Activated gamma-delta T cell (primary cell): ENCODE results near the gene LRRC70.
"Not testable (repeated sequence)": the region's sequence is repeated elsewhere in the genome, so short reads cannot be mapped to it uniquely, and the experiment has no call there.

Experiments
- DNase-seq: peaks from one replicate; lab custom pipeline; 2025; lab: John Stamatoyannopoulos, UW
- total RNA-seq, 2 donors: gene quantifications; one replicate each; lab custom pipeline; 2026; lab: John Stamatoyannopoulos, UW

Gene LRRC70, protein sequence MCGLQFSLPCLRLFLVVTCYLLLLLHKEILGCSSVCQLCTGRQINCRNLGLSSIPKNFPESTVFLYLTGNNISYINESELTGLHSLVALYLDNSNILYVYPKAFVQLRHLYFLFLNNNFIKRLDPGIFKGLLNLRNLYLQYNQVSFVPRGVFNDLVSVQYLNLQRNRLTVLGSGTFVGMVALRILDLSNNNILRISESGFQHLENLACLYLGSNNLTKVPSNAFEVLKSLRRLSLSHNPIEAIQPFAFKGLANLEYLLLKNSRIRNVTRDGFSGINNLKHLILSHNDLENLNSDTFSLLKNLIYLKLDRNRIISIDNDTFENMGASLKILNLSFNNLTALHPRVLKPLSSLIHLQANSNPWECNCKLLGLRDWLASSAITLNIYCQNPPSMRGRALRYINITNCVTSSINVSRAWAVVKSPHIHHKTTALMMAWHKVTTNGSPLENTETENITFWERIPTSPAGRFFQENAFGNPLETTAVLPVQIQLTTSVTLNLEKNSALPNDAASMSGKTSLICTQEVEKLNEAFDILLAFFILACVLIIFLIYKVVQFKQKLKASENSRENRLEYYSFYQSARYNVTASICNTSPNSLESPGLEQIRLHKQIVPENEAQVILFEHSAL
- 0.13 to 1.6 reads per million in 2 donors for total RNA-seq

GRCh38 chr5:62578540-62578939, at the start of gene LRRC70:
Gene LRRC70, plus strand, starts transcription at chr5:62578819. Its CDS starts 620 bp downstream, at chr5:62579439.
- DNase-seq, result no peak

DNA sequence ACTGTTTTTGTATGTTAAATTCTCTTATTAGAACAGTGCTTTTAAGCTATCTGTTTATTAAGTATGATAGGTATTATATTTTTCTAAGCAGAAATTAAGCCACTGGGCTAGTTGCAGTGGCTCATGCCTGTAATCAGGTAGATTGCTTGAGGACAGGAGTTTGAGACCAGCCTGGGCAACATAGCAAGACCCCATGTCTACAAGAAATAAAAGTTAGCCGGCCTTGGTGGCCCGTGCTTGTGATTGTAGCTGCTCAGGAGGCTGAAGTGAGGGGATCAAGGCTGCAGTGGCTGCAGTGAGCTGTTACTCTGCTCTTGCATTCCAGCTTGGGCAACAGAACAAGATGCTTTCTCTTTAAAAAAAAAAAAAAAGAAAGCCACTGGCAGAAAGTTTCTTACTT, 45.0 kb upstream of the LRRC70 start:
- no peak for DNase-seq

DNA sequence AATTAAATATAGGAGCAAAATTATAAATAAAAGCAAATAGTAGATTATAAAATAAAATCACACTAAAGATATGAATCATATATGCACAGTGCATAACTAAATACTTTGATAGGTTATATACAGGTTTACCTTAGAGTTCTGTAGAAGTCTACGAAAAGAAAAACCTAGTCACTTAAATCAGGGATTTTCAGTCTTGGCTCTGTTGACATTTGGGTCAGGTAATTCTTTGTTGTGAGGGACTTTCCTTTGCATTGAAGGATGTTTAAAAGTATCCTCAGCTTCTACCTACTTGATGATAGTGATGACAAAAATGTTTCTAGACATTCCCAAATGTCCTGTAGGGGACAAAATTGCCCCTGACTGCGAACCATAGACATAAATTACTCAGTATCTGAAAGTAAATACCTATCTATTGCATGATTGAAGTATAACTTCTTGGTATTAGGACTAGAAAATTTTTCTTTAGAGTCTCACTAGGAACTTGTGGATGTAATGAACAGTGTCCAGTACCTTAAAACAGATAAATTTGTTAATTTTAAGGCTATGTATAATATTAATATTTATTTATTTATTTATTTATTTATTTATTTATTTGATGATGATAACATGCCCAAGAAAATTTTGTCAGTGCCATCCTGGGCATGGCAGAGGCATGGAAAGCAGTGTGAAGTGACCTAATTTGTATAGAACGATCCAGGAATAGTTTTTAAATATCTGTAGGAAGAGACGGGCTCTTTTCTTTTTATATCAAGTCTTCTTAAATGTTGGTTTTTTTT, 44.0 kb upstream of the LRRC70 start:
- no peak for DNase-seq

DNA sequence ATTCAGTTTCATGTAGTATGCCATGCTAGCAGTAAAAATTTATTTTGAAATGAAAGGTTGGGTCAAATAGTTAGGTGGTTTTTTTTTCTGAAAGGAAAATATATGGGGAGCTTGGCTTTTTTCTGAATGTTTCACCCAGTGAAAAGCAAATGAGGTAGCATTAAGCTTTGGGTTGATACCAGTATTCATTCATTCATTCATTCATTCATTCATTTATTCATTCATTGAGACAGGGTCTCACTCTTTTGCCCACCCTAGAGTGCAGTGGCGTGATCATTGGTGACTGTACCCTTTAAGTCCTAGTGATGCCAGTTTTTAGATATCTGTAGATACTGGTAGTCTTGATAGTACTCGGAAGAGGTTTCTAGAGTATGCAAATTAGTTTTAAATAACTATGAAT, 42.4 kb upstream of the LRRC70 start:
- no peak for DNase-seq

GRCh38 chr5:62536783-62537182, 41.8 kb upstream of the LRRC70 start:
- no peak for DNase-seq

DNA sequence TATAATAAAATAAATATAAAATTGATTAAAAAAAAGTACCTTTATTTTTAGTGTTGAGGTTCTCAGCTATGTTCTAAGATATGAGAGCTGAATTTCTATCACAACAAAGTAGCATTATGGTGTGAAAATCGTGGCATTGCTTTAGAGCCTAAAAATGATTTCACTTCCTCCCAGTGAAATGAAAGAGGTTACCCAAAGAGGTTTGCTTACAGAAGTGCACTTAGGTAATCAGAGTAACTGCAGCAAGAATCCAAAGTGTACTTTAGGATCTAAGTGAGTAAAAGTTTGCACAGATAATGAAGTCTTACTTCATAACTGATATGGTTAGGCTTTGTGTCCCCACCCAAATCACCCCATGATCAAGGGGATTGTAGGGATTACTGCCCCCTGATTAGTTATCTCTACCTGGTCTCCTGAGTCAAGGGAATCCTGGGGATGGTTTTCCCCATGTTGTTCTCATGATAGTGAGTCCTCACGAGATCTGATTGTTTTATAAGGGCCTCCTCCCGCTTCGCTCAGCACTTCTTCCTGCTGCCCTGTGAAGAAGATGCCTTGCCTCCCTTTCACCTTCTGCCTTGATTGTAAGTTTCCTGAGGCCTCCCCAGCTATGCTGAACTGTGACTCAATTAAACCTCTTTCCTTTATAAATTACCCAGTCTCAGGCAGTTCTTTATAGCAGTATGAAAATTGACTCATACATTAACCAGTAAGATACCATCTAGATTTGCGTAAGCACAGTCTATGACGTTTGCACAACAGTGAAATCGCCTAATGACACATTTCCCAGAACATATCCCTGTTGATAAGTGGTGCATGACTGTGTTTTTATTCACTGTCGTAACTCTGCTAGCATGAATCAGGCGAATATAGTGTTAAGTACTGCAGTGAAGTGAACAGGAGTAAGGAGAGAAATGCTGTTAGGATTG, 40.3 kb upstream of the LRRC70 start:
- no peak for DNase-seq

- no peak for DNase-seq
Observed at GRCh38 chr5:62542720-62543119, 35.9 kb upstream of the LRRC70 start.

GRCh38 chr5:62547945-62548630, 30.5 kb upstream of the LRRC70 start:
- no peak for DNase-seq

- DNase-seq, result no peak
Observed at GRCh38 chr5:62550103-62550502, 28.5 kb upstream of the LRRC70 start.

DNA sequence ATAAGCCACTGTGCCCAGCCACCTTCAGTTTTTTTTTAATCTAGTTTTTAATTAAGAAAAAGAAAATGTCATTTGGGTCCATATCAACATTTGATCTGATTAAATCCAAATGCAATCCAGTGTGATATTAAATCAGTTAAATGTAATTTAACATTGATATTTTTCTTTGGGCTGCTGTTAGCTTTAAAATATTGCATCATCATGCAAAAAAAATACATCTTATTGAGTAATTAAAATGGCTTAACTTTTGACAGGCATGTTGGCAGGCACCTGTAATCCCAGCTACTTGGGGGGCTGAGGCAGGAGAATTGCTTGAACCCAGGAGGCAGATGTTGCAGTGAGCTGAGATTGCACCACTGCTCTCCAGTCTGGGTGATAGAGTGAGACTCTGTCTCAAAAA, 22.7 kb upstream of the LRRC70 start:
- no peak for DNase-seq

DNA sequence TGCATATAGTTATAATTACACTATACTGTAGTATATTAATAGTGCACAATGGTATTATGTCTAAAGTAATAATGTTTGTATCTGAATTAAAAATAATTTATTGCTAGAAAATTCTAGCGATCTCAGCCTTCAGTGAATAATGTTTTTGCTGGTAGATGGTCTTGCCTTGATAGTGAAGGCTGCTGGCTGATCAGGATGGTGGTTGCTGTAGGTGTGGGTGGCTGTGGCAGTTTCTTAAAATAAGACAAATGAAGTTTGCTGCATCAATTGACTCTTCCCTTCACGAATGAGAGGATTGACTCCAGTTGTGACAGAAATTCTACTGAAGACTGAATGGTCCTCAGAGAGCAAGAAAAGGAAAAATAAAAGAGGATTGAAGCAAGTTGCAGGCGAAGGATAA, 19.7 kb upstream of the LRRC70 start:
- DNase-seq, result no peak

- no peak for DNase-seq
Observed at GRCh38 chr5:62560786-62561185, 17.8 kb upstream of the LRRC70 start.

- no peak for DNase-seq
Observed at GRCh38 chr5:62561896-62562295, 16.7 kb upstream of the LRRC70 start.

GRCh38 chr5:62562867-62563266, 15.8 kb upstream of the LRRC70 start:
- no peak for DNase-seq

GRCh38 chr5:62564101-62564500, 14.5 kb upstream of the LRRC70 start:
- DNase-seq, result no peak

- not testable (repeated sequence) for DNase-seq
Observed at GRCh38 chr5:62565740-62566139, 12.9 kb upstream of the LRRC70 start.

DNA sequence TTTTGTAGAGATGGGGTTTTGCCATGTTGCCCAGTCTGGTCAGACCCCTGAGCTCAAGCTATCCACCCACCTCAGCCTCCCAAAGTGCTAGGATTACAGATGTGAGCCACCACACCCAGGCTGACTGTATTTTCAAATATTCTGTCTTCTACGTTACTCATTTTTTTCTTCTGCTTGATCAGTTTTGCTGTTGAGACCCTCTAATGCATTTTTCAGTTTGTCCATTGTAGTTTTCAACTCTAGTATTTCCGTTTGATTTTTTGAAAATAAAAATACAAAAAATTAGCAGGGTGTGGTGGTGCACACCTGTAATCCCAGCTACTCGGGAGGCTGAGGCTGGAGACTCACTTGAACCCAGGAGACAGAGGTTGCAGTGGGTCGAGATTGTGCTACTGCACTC, 10.5 kb upstream of the LRRC70 start:
- DNase-seq, result no peak

- DNase-seq, result no peak
Observed at GRCh38 chr5:62568800-62569432, 9.7 kb upstream of the LRRC70 start.

DNA sequence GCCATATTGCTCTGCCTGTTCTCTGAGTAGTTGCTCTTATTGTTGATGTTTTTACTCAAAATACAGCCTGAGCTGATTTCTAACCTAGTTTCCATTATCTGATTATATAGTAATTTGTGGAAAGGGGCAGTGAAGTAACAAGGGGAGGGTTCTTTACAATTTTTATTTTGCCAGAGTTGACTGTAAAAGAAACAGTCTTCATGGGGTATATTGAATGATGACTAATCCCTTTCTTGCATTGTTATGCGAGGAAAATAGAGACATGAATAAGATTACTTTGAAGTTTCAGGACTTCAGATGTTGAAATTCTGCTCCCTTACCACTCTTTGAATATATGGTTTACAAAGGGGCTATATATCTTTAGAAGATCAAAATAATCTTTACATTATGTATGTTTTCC, 9.1 kb upstream of the LRRC70 start:
- DNase-seq, result no peak

- DNase-seq, result no peak
Observed at GRCh38 chr5:62572918-62573514, 5.6 kb upstream of the LRRC70 start.
